ENCODE measurements around the gene FBXO15. TPM values are rescaled to one million over a fixed set of nuclear protein-coding genes. Genes with fewer than 3 reads are reported as not detected.

The FBXO15 gene
- total RNA-seq, result under 1 TPM in 3 of 4 donors, not detected in 1; 0.13 to 0.32 (median 0.19) TPM

DNA sequence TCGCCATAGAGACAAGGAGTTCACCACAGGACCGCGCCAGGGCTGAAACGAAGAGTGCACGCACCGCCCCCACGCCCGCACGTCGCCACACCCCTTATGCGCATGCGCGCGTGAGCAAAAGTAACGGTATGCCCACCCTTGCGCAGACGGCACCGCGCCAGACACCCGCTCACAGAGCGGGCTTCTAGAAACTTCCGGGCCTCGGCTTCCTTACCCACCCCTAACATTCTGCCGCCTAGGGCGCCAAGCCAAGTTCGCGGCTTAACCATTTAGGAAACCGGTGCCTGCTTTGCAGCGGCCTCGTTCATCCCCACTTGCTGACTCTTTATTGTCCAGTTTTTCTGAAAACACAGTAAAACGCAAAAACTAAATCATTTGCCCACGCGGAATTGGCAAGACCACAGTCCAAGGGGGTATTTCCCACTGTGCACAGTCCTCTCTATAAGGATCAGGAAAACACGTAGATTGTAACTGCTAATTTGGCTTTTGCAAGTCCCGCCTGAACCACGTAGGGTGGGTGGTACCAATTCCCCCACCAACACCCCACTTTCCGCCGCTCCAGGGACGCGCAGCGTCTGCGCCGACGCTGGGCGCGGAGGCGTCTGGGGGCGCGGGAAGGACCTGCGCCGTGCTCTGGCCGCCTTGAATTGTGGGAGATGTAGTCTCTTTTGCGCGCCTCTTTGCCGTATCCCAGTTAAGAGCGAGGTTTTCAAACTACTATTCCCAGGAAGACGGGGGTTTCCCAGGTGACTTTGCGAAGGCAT is at the start of gene FBXO15, which contains the start of gene TIMM21:
Gene FBXO15 (minus strand): TSS at position 56 of the 764 bp plus-strand sequence. CDS start 49 bp downstream, at position 7.
Gene TIMM21 (plus strand): TSS at position 745 of the 764 bp plus-strand sequence. CDS start 286 bp downstream, outside the sequence.
- H3K4me3 ChIP-seq, result peak within 1 kb of the TSS; percentile 36 to 81 (median 72)
- intact Hi-C loops (cut with DNase I), result no loop called here
- TF ChIP-seq POLR2A (IDR thresholded peaks at IDR 0.05) (peak in 3 of 4 donors; percentile 23 to 75 (median 24)), CTCF (IDR thresholded peaks at IDR 0.05) (peak in 1 of 6 experiments; percentile 23)
- H3K4me1 ChIP-seq, result peaks cover 7 to 53% (median 14%) of the 10 kb centered on the region in 3 donors
- H3K9me3 ChIP-seq, result no peaks in the 10 kb centered on the region
- peaks cover 0 to 21% (median 0%) of the 10 kb centered on the region in 3 donors for H3K36me3 ChIP-seq
- 0 to 1% methylated on average over 14 to 21 of the region's 58 CpGs for WGBS, 2 donors
- DNase-seq, result peak; percentile 77
- no peaks in the 10 kb centered on the region for H3K27me3 ChIP-seq
- H3K27ac ChIP-seq, result peak within 1 kb of the TSS; percentile 72 to 97 (median 92)

GRCh38 chr18:74196220-74197119 is 48.8 kb upstream of the FBXO15 start:
- TF ChIP-seq POLR2A (IDR thresholded peaks at IDR 0.05) (no peak), CTCF (IDR thresholded peaks at IDR 0.05) (peak; percentile 75 to 97 (median 93))
- intact Hi-C loops (cut with DNase I), result loop anchor here (2.0 kb wide), 1 partner anchor 146 kb away; no protein-coding TSS in a partner anchor
- Histone ChIP-seq H3K36me3 (no peaks in the 10 kb centered on the region), H3K4me1 (peaks cover 0 to 14% (median 0%) of the 10 kb centered on the region in 3 donors), H3K4me3 (peak overlapping the region in 3 of 4 donors; percentile 16 to 42 (median 26)), H3K27me3 (peaks cover 0 to 16% (median 0%) of the 10 kb centered on the region in 4 donors), H3K9me3 (no peaks in the 10 kb centered on the region), H3K27ac (no peak overlapping the region)
- WGBS, 2 donors, result 3 to 5% methylated on average over 9 of the region's 9 CpGs
- no peak for DNase-seq

- DNase-seq, result no peak
- Histone ChIP-seq H3K27ac (no peak overlapping the region), H3K27me3 (peaks cover 0 to 16% (median 0%) of the 10 kb centered on the region in 4 donors), H3K9me3 (no peaks in the 10 kb centered on the region), H3K36me3 (no peaks in the 10 kb centered on the region), H3K4me3 (no peak overlapping the region), H3K4me1 (peaks cover 0 to 15% (median 0%) of the 10 kb centered on the region in 3 donors)
- 67 to 75% methylated on average over 2 to 3 of the region's 3 CpGs for WGBS, 2 donors
- intact Hi-C loops (cut with DNase I), result no loop called here
- TF ChIP-seq CTCF (IDR thresholded peaks at IDR 0.05), result no peak
- TF ChIP-seq POLR2A (IDR thresholded peaks at IDR 0.05), result no peak
Measured at GRCh38 chr18:74194691-74195090, 47.1 kb upstream of the FBXO15 start.

- TF ChIP-seq POLR2A (IDR thresholded peaks at IDR 0.05) (no peak), CTCF (IDR thresholded peaks at IDR 0.05) (no peak)
- Histone ChIP-seq H3K27ac (no peak overlapping the region), H3K4me1 (peaks cover 0 to 14% (median 0%) of the 10 kb centered on the region in 3 donors), H3K9me3 (no peaks in the 10 kb centered on the region), H3K4me3 (no peak overlapping the region), H3K27me3 (peaks cover 0 to 16% (median 0%) of the 10 kb centered on the region in 4 donors), H3K36me3 (no peaks in the 10 kb centered on the region)
- intact Hi-C loops (cut with DNase I), result no loop called here
- WGBS, 2 donors, result 84 to 96% methylated on average over 13 to 14 of the region's 14 CpGs
- DNase-seq, result no peak
Measured at GRCh38 chr18:74191577-74191976, 43.9 kb upstream of the FBXO15 start.
